OCI-LY3 (cell line): ENCODE data around the gene KHDC4.

Experiments
- CTCF ChIP-seq: fragments of 200-600, 300-600 bp; sonication (generic); IDR thresholded peaks from 2 replicates; pipeline ENCODE4 v1.5.1; 2014; ENCODE audit warnings: antibody characterized with exemption, low read length, low read depth
- EZH2phosphoT487 ChIP-seq: fragments of 200-600 bp; shearing (Covaris generic); IDR thresholded peaks from 2 replicates; pipeline ENCODE4 v1.6.1; 2018; ENCODE audit warnings: antibody characterized with exemption, mixed run types, low read depth

GRCh38 chr1:155933591-155934096 lies 569 bp downstream of the KHDC4 start:
- TF ChIP-seq CTCF (no peak), EZH2phosphoT487 (no peak)
